IPS-15b (cell line): Measurements from ENCODE around the gene INPP5J.
A peak's percentile ranks its signal among the peaks of the same experiment; 100 is the strongest.
"Not testable (repeated sequence)": the region's sequence is repeated elsewhere in the genome, so short reads cannot be mapped to it uniquely, and the experiment has no call there.

Experiments used
- H3K27me3 ChIP-seq: one replicate; pipeline ENCODE4 v1.6.1; 2013; ENCODE audit warnings: low read length; ENCODE audit not compliant: control insufficient read depth, insufficient read depth
- H3K36me3 ChIP-seq: one replicate; pipeline ENCODE4 v1.6.1; 2013; ENCODE audit warnings: low read length; ENCODE audit not compliant: control insufficient read depth, insufficient read depth
- H3K4me1 ChIP-seq: one replicate; pipeline ENCODE4 v1.6.1; 2013; ENCODE audit warnings: mild to moderate bottlenecking, low read length; ENCODE audit not compliant: control insufficient read depth, insufficient read depth
- H3K4me3 ChIP-seq: one replicate; pipeline ENCODE4 v1.5.1; 2013; ENCODE audit warnings: low read depth, low read length
- H3K9ac ChIP-seq: one replicate; pipeline ENCODE4 v1.6.1; 2013; ENCODE audit warnings: low read depth, mild to moderate bottlenecking, low read length
- H3K9me3 ChIP-seq: one replicate; pipeline ENCODE4 v1.6.1; 2013; ENCODE audit warnings: mild to moderate bottlenecking, low read length; ENCODE audit not compliant: control insufficient read depth, insufficient read depth

Gene INPP5J

DNA sequence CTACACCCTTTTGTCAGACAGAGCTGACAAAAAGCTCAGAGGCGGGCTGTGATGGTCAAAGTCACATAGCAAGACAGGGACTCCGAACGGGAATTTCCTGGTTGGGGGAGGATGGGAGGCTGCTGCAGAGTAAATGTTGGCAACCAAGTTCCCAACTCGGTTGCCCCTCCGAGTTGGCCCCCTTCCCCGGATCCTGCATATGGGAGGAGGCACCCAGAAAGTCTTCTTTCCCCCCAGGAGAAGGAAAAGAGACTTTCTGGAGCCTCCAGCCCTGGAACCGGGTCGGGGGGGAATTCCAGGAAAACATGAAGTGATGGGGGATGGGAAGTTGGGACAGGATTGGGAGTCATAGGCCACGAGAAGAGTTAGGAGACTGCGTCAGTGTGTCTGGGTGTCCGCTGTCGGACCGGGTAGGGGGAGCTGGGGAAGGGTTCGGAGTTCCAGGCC lies 16.0 kb upstream of the INPP5J start:
- H3K36me3 ChIP-seq: no peaks in the 10 kb centered on the region
- peak overlapping the region; percentile 76 for H3K9ac ChIP-seq
- peak overlapping the region; percentile 91 for H3K4me3 ChIP-seq

GRCh38 chr22:31107178-31107893 lies 15.4 kb upstream of the INPP5J start, which contains the start of gene SELENOM:
Gene SELENOM, minus strand, starts transcription at chr22:31107568. Its CDS starts 63 bp downstream, at chr22:31107505.
- peak within 1 kb of the TSS; percentile 76 for H3K9ac ChIP-seq
- no peaks in the 10 kb centered on the region for H3K9me3 ChIP-seq
- peaks cover 7% of the 10 kb centered on the region for H3K4me1 ChIP-seq
- peak within 1 kb of the TSS; percentile 91 for H3K4me3 ChIP-seq
- H3K27me3 ChIP-seq: peaks cover 20% of the 10 kb centered on the region
- no peaks in the 10 kb centered on the region for H3K36me3 ChIP-seq

More for the DNA sequence above, 16.0 kb upstream of the INPP5J start:
- peaks cover 7% of the 10 kb centered on the region for H3K4me1 ChIP-seq
- peaks cover 20% of the 10 kb centered on the region for H3K27me3 ChIP-seq
- no peaks in the 10 kb centered on the region for H3K9me3 ChIP-seq

GRCh38 chr22:31107894-31108218 lies 14.9 kb upstream of the INPP5J start:
- no peaks in the 10 kb centered on the region for H3K9me3 ChIP-seq
- H3K4me3 ChIP-seq: peak overlapping the region; percentile 20
- peaks cover 20% of the 10 kb centered on the region for H3K27me3 ChIP-seq
- H3K9ac ChIP-seq: no peak overlapping the region
- H3K4me1 ChIP-seq: peaks cover 7% of the 10 kb centered on the region
- H3K36me3 ChIP-seq: no peaks in the 10 kb centered on the region

DNA sequence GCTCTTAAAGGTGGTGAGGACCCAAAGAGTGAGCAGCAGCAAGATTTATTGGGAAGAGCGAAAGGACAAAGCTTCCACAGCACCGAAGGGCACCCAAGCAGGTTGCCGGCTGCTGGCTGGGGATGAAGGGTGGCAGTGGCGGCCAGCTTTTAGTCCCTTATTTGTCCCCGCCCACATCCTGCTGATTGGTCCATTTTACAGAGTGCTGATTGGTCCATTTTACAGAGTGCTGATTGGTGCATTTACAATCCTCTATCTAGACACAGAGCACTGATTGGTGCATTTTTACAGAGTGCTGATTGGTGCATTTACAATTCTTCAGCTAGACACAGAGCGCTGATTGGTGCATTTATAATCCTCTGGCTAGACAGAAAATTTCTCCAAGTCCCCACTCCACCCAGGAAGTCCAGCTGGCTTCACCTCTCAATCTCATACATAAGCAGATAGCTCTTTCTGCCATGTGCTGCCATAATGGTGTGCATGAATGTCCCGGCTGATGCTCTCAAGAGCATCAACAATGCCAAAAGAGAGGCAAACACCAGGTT lies 10.1 kb upstream of the INPP5J start:
- H3K4me3 ChIP-seq, H3K36me3 ChIP-seq, H3K4me1 ChIP-seq, H3K9me3 ChIP-seq, H3K27me3 ChIP-seq, H3K9ac ChIP-seq: not testable (repeated sequence)

DNA sequence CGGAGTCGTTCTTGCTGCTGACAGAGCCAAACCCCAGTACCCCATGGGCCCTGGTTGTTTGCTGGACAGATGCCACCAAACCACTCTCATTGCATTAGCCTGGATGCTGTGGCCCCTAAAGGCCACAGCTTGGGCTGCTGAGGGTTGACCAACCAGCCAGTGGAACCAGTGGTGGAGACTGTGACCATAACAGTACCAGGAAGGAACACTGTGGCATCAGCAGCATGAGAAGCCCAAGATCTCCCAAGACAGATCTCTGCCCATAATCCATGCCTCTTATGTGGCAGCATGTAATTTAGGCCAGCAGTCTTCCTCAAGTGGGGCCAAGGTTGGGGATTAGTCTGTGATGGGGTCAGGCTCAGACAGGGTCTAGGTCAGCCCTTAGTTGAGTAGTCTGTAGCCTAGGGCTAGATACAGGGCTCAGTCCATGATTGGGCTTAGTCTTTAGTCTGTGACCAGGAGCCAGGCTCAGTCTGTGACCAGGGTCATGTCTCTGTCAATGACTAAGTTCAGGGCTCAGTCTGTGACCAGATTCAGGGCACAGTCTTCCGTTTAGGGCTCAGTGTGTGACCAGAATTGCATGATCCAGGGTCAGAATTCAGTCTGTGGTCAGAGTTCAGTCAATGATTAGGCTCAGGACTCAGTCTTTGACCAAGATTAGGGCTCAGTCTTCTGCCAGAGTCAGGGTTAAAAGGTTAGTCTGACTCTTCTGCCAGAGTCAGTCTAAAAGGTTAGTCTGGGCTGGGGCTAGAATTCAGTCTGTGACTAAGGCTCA lies 4.5 kb upstream of the INPP5J start:
- H3K27me3 ChIP-seq: peaks cover 3% of the 10 kb centered on the region
- H3K4me3 ChIP-seq: no peak overlapping the region
- no peak overlapping the region for H3K9ac ChIP-seq
- peaks cover 6% of the 10 kb centered on the region for H3K4me1 ChIP-seq
- no peaks in the 10 kb centered on the region for H3K36me3 ChIP-seq
- H3K9me3 ChIP-seq: no peaks in the 10 kb centered on the region

DNA sequence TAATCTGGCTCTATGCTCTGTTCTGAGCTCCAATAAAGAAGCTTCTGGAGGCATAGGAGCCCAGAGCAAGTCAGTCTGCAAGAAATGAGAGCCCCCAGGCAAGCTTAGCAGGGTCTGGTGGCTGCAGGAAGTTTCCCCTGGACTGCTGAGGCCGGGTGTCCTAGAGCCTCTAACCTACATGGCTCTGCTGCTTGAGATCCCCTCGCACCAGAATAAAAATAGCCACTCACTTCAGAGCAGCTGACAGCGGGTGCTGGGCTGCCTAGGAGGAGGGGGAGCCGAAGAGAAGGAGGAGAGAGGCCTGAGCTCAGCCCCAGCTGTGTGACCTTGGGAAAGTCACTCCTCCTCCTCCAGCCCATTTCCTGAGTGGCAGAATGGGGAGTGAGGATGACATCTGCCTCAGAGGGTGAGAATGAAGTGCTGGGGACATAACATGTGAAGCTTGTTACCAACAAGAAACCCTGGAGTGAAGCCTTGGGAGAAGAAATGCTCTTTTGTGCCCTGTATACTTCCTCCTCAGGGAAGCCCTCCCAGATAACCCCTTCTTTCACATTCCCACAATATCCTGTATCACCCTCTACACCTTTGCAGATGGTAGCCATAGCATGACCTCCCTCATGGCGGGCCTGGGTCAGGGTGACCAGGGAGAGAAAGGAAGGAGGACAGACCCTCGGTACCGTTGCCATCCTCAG lies 3.6 kb upstream of the INPP5J start:
- no peak overlapping the region for H3K4me3 ChIP-seq
- H3K9ac ChIP-seq: no peak overlapping the region
- H3K4me1 ChIP-seq: peaks cover 6% of the 10 kb centered on the region
- H3K27me3 ChIP-seq: peaks cover 3% of the 10 kb centered on the region
- H3K36me3 ChIP-seq: no peaks in the 10 kb centered on the region
- H3K9me3 ChIP-seq: no peaks in the 10 kb centered on the region

- Histone ChIP-seq H3K36me3 (no peaks in the 10 kb centered on the region), H3K9me3 (no peaks in the 10 kb centered on the region), H3K9ac (no peak overlapping the region), H3K27me3 (peaks cover 3% of the 10 kb centered on the region), H3K4me1 (peaks cover 6% of the 10 kb centered on the region), H3K4me3 (no peak overlapping the region)
Observed at GRCh38 chr22:31120230-31120629, 2.5 kb upstream of the INPP5J start.

DNA sequence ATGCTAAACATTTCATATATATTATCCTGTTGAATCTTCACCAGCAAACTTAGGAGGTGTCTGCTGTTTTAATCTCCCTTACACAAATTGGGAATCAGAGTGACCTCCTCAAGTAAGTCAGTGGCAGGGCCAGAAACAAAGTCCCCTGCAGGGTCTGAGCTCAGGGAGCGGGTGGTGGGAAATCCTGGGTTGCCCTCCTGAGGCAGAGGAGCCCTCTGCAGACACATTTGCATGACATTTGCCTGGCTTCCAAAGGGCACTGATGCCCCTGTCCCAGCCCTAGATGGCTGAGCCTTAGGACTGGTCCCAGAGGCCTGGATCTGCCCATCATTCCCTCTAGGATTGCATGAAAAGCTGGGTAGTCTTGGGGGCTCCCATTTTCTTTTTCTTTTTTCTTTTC lies 2.1 kb upstream of the INPP5J start:
- H3K9me3 ChIP-seq: no peaks in the 10 kb centered on the region
- H3K9ac ChIP-seq: no peak overlapping the region
- peaks cover 6% of the 10 kb centered on the region for H3K4me1 ChIP-seq
- H3K4me3 ChIP-seq: no peak overlapping the region
- peaks cover 3% of the 10 kb centered on the region for H3K27me3 ChIP-seq
- no peaks in the 10 kb centered on the region for H3K36me3 ChIP-seq

DNA sequence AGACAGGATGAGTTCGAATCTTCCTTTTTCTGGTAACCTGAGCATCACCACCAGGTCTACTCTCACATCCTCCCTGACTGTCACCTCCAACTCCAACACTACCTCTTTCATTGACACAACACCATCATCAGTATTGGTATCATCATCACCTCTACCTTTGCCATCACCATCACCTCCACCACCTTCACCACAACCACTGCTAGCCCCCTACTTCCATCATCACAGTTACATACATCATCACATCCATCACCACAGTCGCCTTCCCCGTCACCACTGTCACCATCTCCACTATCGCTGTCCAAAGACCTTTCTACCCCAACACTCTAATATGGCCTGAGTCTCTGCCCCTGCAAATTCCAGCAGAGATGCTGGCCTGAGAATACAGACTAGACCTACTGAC lies 1.4 kb upstream of the INPP5J start:
- H3K36me3 ChIP-seq: no peaks in the 10 kb centered on the region
- H3K4me1 ChIP-seq: peaks cover 6% of the 10 kb centered on the region
- no peaks in the 10 kb centered on the region for H3K9me3 ChIP-seq
- peaks cover 3% of the 10 kb centered on the region for H3K27me3 ChIP-seq
- H3K4me3 ChIP-seq: no peak overlapping the region
- no peak overlapping the region for H3K9ac ChIP-seq

GRCh38 chr22:31122196-31122531 lies 602 bp upstream of the INPP5J start:
- no peaks in the 10 kb centered on the region for H3K36me3 ChIP-seq
- peaks cover 3% of the 10 kb centered on the region for H3K27me3 ChIP-seq
- no peak overlapping the region for H3K4me3 ChIP-seq
- H3K4me1 ChIP-seq: peaks cover 6% of the 10 kb centered on the region
- no peak overlapping the region for H3K9ac ChIP-seq
- no peaks in the 10 kb centered on the region for H3K9me3 ChIP-seq

- H3K4me3 ChIP-seq: peak overlapping the region; percentile 46
- peaks cover 3% of the 10 kb centered on the region for H3K27me3 ChIP-seq
- peaks cover 6% of the 10 kb centered on the region for H3K4me1 ChIP-seq
- H3K9ac ChIP-seq: peak overlapping the region; percentile 66
- H3K9me3 ChIP-seq: no peaks in the 10 kb centered on the region
- no peaks in the 10 kb centered on the region for H3K36me3 ChIP-seq
Observed at GRCh38 chr22:31123292-31123602, 481 bp downstream of the INPP5J start.
